ENCODE measurements around the gene FAR2.
A peak's percentile ranks its signal among the peaks of the same experiment; 100 is the strongest.
"Not testable (repeated sequence)": the region's sequence is repeated elsewhere in the genome, so short reads cannot be mapped to it uniquely, and the experiment has no call there.

FAR2 gene

DNA sequence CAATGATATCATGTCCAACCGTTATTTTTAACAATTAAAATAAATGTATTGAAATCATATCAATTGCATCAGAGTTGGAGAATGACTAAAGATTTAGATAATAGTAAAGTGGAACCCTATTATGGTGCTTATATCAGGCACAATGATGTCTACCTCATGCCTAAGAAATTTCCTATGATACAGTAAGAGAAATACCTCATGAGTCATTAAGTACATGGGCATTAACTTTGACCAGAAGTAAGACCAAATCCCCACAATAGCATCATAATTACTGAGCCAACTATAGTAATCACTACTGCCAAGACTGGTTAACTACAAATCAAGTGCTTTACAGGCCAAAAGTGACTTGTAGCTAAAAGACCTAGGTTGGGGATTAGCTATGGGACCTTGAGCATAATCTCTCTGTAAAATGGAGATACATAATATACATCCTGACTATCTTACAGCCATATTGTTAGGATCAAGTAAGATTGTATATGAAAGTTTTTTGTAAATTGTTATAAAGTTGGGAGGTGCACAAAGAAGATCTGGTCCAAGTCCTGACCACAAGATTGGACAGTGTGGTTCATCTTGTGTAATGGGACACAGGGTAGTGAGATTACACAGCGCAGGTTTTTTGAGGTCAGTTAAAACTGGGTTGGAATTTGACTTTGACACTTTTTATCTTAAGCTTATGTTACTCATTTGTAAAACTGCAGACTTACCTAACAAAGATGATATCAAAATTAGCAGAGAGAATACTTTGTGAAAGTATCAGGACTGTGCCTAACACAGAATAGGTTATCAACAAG lies 171.4 kb downstream of the FAR2 start:
- DNase-seq (ENCODE audit: low read depth in 2 of 2) = no peak

DNA sequence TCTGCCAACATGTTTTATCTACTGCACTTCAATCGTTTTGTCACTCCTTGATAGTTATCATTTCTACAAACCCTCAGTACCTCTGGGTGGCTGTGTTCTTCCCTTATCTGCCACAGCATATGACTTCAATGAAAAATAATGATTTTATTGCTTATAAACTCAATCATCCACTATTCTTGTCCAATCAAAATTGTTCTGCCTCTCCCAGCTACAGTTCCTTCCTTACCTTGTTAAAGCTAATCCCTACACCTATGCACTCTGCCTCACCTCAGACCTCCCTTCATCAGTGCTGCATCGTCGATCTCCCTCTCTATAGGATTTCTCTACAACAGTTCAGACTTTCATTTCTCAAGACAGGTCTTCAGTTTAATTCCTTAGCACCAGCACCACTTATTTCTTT lies 173.1 kb downstream of the FAR2 start:
- DNase-seq (ENCODE audit: low read depth in 2 of 2) = no peak

DNA sequence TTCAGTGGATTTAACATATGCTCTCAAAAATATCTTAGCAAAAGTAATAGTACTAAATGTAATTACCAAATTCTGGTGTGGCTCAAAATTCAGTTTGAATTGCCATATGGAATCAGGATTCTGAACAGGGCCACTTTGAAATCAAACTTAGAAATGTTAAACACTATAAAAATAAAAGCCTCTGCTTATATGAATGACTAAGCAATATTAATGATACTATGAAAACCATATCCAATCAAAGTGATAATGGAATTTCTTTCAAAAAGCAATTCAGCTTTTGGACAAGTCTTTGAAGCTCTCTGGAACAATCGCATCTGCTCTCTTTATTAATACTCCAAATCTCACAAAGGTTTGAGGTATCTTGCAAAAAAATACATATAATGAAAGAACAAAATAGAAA lies 180.3 kb downstream of the FAR2 start:
- DNase-seq (ENCODE audit: low read depth in 2 of 2) = no peak

DNA sequence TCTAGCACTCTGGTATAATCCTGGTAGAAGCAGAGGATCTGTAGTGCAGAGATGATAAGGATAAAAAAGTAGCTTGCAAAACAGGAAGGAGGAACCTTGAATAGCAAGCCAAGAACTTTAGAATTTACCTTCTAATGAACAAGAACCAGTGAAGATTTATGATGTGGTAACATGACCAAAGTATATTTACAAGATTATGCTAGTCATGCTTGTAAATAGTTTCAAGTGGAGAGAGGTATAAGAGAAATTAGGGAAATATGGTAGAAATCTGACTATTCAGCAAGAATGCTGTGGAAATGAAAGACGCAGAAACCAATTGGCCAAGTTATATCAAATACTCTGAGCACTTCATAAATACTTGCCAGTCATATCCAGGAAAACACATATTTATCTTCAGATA lies 184.1 kb downstream of the FAR2 start:
- DNase-seq (ENCODE audit: low read depth in 2 of 2) = no peak

DNA sequence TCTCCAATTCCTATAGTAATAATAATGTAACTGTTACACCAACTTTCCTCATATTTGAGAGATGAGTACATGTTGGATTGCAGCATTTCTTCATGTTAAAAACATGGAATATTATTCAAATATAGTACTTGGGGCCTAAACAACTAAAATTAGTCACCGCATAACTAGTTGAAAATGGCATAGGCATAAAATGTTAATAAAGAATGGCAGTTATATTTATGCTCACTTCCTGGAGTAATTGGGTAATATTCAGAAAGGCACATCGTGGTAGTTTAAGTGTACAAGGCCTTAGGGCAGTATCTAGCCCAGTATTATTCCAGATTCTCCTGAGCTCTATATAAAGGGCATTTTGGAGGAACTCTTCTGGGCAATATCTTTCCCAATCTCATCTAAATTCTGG lies 185.9 kb downstream of the FAR2 start:
- no peak for DNase-seq (ENCODE audit: low read depth in 2 of 2)

DNA sequence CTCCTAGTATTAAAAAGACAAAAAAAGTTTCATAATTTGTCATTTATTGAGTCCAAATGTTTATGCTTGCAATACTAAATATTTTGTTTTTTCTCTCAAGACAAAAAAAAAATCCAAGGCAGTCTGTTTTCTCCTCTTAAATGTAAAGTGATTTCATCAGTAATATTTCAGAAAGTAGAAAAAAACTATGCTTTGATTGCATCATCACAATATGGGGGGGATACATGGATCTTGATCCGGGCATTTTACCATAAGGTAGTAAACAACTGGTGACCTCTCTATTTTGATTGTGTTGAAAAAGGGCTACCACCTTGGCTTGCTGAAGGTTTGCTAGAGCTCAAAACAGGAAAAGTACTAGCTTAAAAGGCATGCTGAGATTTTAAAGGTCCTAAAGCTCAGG lies 188.2 kb downstream of the FAR2 start:
- no peak for DNase-seq (ENCODE audit: low read depth in 2 of 2)

DNA sequence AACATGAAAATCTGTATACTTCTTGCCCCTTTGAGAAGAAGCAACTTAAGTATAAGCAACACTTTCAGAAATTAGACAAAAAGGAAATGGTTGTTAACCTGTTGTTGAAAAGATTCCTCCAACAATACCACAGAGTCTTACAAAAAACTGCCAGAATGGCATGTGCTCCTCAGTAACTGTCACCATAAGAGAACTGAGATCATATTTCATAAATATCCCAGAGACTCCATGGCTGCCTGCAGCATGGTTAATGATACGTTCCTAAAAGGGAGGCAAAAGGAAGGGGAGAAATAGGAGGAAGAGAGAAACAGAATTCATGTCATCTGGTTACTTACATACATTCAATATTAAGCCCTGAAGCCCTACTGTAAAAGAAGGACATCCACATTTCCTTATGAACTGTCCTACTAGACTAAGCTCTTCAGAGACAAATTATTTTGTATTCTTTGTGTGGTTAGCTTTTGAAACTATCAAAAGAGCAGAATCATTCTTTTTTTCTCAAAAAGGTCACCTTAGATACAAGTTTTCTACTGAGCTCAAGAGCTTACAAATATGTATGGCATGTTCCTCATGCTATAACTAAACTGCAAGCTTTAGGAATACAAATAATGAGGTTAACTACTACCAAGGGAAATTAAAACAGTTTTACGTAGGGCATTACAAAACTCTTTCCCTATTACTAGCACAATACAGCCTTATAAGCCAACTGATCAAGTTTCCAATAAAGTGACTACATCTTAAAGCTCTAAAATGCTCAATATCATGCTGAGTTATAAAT lies 194.1 kb downstream of the FAR2 start:
- DNase-seq (ENCODE audit: low read depth in 2 of 2) = no peak

DNA sequence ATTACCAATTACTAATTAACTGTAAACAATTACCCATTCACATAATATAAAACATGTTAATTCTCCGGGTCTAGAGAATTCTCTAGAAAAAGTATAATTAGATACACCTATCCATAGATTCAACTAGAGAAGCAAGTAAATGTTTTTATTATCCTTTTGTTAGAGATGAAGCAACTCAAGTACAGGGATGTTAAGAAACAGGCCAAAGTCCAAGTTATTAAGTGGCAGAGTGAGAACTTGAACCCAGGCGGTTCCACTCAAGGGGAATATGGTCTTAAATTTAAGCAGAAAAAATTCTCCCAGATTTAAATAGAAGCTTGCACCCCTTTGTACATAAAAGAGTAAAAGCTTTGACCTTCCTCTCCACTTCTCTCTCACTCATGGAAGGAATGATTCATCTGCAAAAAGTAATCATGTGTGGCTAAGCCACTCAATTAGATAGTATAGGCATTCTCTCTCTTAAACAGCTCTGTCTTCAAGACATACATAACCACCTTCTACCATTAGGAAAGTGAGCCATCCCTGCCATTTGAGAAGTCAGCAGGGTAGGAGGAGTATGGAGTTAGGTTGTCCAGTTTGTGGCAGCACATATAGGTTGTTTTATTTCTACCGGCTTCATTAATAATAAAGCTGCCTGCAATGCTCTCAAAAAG lies 197.8 kb downstream of the FAR2 start:
- DNase-seq (ENCODE audit: low read depth in 2 of 2) = no peak

DNA sequence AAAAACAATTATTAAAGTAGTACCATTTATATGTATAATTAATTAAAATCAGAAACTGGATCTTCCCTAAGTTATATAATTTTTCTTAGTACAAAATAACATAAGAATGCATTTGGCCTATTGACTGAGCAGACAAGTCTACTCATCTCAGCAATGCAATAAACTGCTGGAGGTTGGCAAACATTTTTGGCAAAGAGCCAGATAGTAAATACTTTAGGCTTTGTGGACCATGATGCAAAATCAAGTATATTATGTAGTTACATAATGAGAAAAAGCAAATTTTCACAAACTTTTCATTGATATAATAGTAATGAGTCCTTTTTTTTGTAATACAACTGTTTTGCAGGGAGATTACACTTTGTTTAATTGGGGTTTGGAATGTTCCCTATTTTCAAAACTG lies 201.0 kb downstream of the FAR2 start:
- DNase-seq (ENCODE audit: low read depth in 2 of 2) = no peak

DNA sequence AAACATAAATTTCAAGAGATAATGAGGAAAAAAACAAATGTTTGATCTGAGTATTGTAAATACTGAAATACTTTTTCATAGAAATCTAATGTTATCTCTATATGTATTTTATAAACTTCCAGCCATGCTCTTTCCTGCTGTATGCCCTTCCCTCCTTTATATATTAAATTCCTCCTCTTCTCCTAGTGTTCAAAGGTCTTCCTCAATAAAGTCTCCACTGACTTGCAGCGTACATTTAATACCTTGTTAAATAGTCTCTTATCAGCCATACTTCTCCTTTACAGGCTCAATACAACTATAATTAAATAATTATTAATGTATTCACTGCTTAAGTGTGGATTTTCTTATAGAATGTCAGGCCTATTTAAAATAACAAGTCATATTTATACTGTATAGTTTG lies 205.9 kb downstream of the FAR2 start:
- no peak for DNase-seq (ENCODE audit: low read depth in 2 of 2)

DNA sequence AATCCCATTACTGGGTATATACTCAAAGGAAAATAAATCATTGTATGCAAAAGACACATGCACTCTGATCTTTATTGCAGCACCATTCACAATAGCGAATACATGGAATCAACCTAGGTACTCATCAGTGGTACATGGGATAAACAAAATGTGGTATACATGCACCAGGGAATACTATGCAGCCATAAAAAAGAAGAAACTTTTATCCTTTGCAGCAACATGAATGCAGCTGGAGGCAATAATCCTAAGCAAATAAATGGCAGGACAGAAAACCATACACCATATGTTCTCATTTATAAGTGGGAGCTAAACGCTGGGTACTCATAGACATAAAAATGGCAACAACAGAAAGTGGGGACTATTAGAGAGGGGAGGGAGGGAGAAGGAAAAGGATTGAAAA lies 216.0 kb downstream of the FAR2 start:
- no peak for DNase-seq (ENCODE audit: low read depth in 2 of 2)

DNA sequence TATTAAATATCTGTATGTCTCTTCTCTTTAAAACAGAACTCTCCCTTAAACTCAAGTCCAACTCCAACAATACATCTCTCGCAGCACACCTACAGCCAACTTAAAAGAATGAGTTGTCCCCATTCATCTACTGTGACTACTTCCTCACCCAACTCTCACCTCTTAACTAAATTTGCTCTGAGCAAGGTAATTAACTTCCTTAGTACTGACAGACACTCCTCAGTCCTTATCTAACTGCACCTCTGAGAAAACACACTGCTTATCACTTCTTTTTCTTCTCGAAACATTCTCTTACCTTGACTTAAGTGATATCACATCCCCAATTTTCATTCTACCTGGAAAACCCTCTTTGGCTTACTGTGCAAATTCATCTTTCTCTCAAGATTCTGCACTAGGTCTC lies 224.9 kb downstream of the FAR2 start:
- no peak for DNase-seq (ENCODE audit: low read depth in 2 of 2)

DNA sequence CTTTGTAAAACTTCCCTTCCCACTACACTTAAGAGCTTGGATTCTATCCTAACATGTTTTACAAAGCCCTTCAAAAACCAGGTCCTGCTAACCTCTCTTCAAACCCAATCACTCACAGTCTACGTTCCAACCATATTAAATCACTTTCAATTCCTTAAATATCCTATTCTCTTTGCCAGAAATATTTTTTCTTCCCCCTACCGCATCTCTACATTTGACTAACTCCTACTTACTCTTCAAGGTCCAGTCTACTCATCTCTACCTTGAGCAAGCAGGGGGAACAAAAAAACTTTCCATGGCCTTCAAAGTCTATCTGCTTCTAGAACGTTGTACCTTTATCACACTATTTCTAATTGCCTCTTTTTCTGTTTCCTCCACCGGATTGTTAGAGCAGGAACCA lies 225.8 kb downstream of the FAR2 start:
- no peak for DNase-seq (ENCODE audit: low read depth in 2 of 2)

DNA sequence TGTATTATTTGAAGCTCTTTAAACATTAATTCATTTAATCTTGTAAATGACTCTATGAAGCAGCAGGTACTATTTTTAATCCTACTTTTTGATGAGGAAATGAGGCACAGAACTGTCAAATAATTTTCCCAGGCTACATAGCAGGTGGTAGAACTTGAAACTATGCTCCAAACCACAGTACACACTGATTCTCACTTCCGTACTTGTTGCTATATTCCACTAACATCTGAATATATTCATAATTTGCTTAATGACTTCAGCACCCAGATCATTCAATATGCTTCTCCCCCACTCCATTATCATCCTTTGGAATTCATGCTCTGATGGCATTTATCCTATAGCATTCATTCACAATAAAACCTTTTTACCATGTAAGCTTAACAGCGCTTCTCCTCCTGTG lies 227.0 kb downstream of the FAR2 start:
- DNase-seq (ENCODE audit: low read depth in 2 of 2) = no peak

DNA sequence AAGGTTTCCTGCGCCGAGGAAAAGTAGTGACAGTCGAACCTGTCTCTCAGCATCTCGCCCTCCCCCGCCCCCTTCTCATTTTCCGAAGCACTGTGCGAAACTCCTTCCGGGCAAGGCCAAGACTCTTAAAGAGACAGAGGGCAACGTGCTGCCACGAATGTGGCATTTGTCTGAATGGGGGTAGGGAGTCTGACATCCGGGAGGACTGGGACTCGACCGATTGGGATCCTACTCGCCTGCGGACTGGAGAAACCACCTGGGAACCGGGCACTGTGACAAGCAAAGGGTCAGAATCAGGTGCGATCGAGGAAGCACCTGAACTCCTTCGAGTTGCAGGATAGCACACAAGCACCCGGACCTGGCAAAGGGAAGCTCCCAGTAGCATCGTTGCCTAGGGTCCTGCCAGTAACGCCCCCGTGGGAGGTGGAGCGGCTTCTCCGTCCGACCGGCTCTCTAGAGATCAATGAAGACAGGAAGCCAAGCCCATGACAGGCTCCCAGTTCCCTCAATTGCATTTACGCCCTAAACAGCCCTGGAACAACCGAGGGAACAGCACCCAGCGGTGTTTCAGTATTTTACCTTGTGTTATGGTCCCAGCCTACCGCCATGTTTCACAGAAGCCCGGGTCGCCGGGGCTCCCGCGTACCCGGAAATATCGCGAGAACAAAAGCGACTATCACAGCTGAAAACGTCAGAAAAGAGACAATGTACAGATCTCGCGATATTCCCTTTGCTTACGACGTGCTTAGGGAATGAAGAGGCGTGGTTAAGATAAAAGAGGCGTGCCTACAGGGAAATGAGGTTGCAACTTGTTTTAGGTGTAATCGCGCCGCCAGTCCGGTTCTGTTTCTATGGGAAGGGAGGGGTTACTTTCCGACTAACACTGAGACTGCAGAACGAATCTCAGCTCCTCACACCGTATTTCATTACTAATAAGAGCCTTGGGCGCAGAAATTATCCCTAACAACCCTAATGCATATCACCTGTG lies 231.8 kb downstream of the FAR2 start, which contains the start of gene ERGIC2:
Gene ERGIC2, minus strand, starts transcription at position 637 of the 988 bp plus-strand sequence. CDS start 9,539 bp downstream, outside the sequence.
- peak; percentile 80 to 84 for DNase-seq (ENCODE audit: low read depth in 2 of 2)

DNA sequence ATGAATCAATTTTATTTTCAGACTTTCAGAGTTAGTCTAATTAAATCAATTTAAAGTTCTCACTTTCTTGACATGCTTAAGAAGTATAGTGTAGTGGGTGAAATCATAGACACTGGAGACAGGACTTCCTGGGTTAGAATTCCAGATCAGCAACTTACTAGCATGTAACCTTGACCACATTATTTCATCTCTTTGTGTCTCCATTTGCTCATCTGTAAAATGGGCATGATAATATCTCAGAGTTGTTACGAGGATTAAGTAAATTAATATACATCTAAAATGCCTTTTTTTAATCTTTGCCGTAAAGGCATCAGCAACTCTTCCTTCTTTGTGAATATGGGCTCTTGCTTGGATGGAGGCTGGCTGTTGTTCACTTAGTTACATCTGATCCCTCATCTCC lies 233.2 kb downstream of the FAR2 start:
- no peak for DNase-seq (ENCODE audit: low read depth in 2 of 2)

DNA sequence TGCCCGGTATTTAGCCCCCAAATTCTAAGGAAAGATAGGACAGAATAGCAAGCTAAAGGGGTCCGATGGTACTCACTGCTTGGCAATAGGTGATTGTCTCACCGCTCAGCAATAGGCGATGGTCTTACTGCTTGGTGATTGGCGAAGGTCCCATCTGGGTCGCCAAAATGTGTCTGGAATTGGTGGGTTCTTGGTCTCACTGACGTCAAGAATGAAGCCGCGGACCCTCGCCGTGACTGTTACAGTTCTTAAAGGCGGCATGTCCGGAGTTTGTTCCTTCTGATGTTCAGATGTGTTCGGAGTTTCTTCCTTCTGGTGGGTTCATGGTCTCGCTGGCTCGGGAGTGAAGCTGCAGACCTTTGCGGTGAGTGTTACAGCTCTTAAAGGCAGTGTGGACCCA lies 236.1 kb downstream of the FAR2 start:
- not testable (repeated sequence) for DNase-seq (ENCODE audit: low read depth in 2 of 2)

Data from stimulated activated CD4-positive, alpha-beta T cell treated with anti-CD3 and anti-CD28 coated beads, Interleukin-15, amount 100 ng/mL, for 48 hours (primary cell).